CD4-positive, alpha-beta T cell (primary cell): ENCODE data around the gene KLHL17. TPM values are rescaled to one million over a fixed set of nuclear protein-coding genes. Genes with fewer than 3 reads are reported as not detected.

Source experiments
- ATAC-seq: fragments of 200-7000 bp; cut with Tn5 transposase; one replicate; pipeline ENCODE4 v1.10.0; 2022; ENCODE audit warnings: mild to moderate bottlenecking; ENCODE audit not compliant: poor library complexity
- CTCF ChIA-PET: fragments of 350-600 bp; sonication (Branson Sonifier 250); formaldehyde crosslinking; loops from one replicate; lab custom pipeline; 2021; ENCODE audit warnings: antibody characterized with exemption, inconsistent platforms; lab: Charles Lee
- POLR2A ChIA-PET: fragments of 350-600 bp; sonication (Branson Sonifier 250); formaldehyde crosslinking; loops from one replicate; lab custom pipeline; 2021; ENCODE audit warnings: antibody characterized with exemption, inconsistent platforms; lab: Charles Lee
- DNase-seq, 14 experiments: peaks; one replicate each; pipeline ENCODE4 v3.0.0-alpha.2; 2013 to 2020; ENCODE audit warnings: mixed read lengths in 2 of 14
- H3K27ac ChIP-seq, 2 donors: one replicate each; pipeline versions ENCODE4 v1.5.1 to v1.7.0; 2013; ENCODE audit warnings: low read length in 2 of 2, low read depth in 1 of 2, mild to moderate bottlenecking in 1 of 2
- H3K27me3 ChIP-seq, 2 experiments: 1 replicate in 1 of 2; 2 replicates in 1 of 2; pipeline versions ENCODE4 v1.6.1 to v1.7.0; 2013; ENCODE audit warnings: low read length in 2 of 2, control low read depth in 1 of 2, mild to moderate bottlenecking in 1 of 2, moderate library complexity in 1 of 2; ENCODE audit not compliant: insufficient read depth in 2 of 2, control insufficient read depth in 1 of 2
- H3K36me3 ChIP-seq: one replicate; pipeline ENCODE4 v1.6.1; 2013; ENCODE audit warnings: low read length, control low read depth; ENCODE audit not compliant: insufficient read depth
- H3K4me1 ChIP-seq: one replicate; pipeline ENCODE4 v1.6.1; 2013; ENCODE audit warnings: low read length, control low read depth; ENCODE audit not compliant: insufficient read depth
- H3K4me3 ChIP-seq: one replicate; pipeline ENCODE4 v1.5.1; 2013; ENCODE audit warnings: mild to moderate bottlenecking, low read length, moderate library complexity
- H3K9me3 ChIP-seq, 2 experiments: 1 replicate in 1 of 2; 2 replicates in 1 of 2; pipeline versions ENCODE4 v1.6.1 to v1.7.0; 2013; ENCODE audit warnings: low read length in 2 of 2, mild to moderate bottlenecking in 2 of 2, control low read depth in 1 of 2, moderate library complexity in 1 of 2; ENCODE audit not compliant: control insufficient read depth in 1 of 2, insufficient read depth in 1 of 2
- H3K27ac Mint-ChIP-seq: one replicate; pipeline ENCODE4 v1.8.0; 2020; ENCODE audit warnings: mixed read lengths
- H3K27me3 Mint-ChIP-seq: one replicate; pipeline ENCODE4 v1.8.0; 2021; ENCODE audit warnings: mixed read lengths
- H3K36me3 Mint-ChIP-seq: one replicate; pipeline ENCODE4 v1.8.0; 2021; ENCODE audit warnings: low read depth, mixed read lengths
- H3K4me1 Mint-ChIP-seq: one replicate; pipeline ENCODE4 v1.8.0; 2021; ENCODE audit warnings: low read depth, mixed read lengths
- H3K4me3 Mint-ChIP-seq: one replicate; pipeline ENCODE4 v1.8.0; 2020; ENCODE audit warnings: mild to moderate bottlenecking, mixed read lengths
- H3K9me3 Mint-ChIP-seq: one replicate; pipeline ENCODE4 v1.8.0; 2020; ENCODE audit warnings: mixed read lengths
- CTCF ChIP-seq: fragments of 200-600 bp; IDR thresholded peaks from one replicate; pipeline ENCODE4 v1.8.0; 2022; ENCODE audit warnings: antibody characterized with exemption, mild to moderate bottlenecking
- intact Hi-C, 2 experiments: fragments of 100-400 bp; cut with DNase I in 1 of 2; cut with micrococcal nuclease in 1 of 2; formaldehyde crosslinking; loops; one replicate each; pipeline versions ENCODE4 v1.15.1 to v1.9.0; 2023 to 2025; cut with DNase I, micrococcal nuclease
- total RNA-seq, 174 experiments: library from RNA in 2 of 174; stranded (reverse) in 2 of 174; gene quantifications; one replicate each; pipeline ENCODE4 v1.2.3 and lab custom pipeline; 2021 to 2026

KLHL17 gene
- total RNA-seq, 2 experiments from 2014 or later, result 13.9 TPM

DNA sequence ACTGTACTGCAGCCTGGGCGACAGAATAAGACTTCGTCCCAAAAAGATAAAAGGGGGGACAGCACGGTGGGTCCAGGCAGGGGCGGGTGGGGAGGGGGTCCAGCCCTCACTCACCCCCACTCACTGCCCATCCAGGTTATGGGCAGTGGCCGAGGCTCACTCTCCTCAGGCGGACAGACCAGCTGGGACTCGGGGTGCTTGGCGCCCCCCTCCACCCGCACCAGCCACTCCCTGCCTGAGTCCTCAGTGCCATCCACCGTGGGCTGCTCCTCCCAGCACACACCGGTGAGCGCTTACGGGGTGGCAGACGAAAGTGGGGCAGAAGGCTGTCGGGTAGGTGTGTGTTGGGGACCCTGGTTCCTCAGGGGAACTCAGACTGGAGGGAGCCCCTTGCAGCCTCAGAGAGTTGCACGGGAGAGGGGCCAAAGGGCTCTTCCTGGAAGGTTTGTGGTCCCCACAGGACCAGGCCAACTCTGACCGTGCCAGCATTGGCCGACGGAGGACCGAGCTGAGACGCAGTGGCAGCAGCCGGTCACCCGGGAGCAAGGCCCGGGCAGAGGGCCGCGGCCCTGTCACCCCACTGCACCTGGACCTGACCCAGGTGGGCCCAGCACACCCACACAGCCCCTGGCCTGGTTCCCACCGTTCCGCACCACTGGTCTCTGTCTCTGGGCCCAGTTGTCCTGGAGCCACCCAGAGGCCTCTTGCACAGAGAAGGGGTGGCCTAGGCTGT lies 12.5 kb downstream of the KLHL17 start:
- peak in 1 of 14 experiments; percentile 23 for DNase-seq
- no peak for TF ChIP-seq CTCF
- ChIA-PET CTCF (no interaction called here), POLR2A (no interaction called here)
- Mint-ChIP-seq H3K27ac (no peak overlapping the region), H3K4me1 (peaks cover 7% of the 10 kb centered on the region), H3K4me3 (no peak overlapping the region), H3K27me3 (peaks cover 30% of the 10 kb centered on the region), H3K9me3 (no peaks in the 10 kb centered on the region), H3K36me3 (no peaks in the 10 kb centered on the region)
- ATAC-seq, result no peak
- intact Hi-C loops, result no loop called here
- no peak overlapping the region for H3K4me3 ChIP-seq
- H3K27ac ChIP-seq, result no peak overlapping the region
- peaks cover 0 to 15% of the 10 kb centered on the region in 2 experiments for H3K9me3 ChIP-seq
- H3K36me3 ChIP-seq, result no peaks in the 10 kb centered on the region
- H3K27me3 ChIP-seq, result peaks cover 21 to 28% of the 10 kb centered on the region in 2 experiments
- H3K4me1 ChIP-seq, result peaks cover 11% of the 10 kb centered on the region

GRCh38 chr1:973459-974292 lies 13.3 kb downstream of the KLHL17 start:
- no peak for TF ChIP-seq CTCF
- Mint-ChIP-seq H3K4me3 (no peak overlapping the region), H3K36me3 (no peaks in the 10 kb centered on the region), H3K27me3 (peaks cover 28% of the 10 kb centered on the region), H3K4me1 (peaks cover 7% of the 10 kb centered on the region), H3K27ac (no peak overlapping the region), H3K9me3 (no peaks in the 10 kb centered on the region)
- Histone ChIP-seq H3K9me3 (peaks cover 0 to 17% of the 10 kb centered on the region in 2 experiments), H3K27me3 (peaks cover 21 to 28% of the 10 kb centered on the region in 2 experiments), H3K27ac (no peak overlapping the region), H3K4me3 (no peak overlapping the region), H3K4me1 (peaks cover 11% of the 10 kb centered on the region), H3K36me3 (no peaks in the 10 kb centered on the region)
- ATAC-seq (no peak), DNase-seq (peak in 1 of 14 experiments; percentile 19)
- intact Hi-C loops, result no loop called here
- POLR2A ChIA-PET, result no interaction called here
- CTCF ChIA-PET, result no interaction called here

GRCh38 chr1:974293-974640 lies 13.9 kb downstream of the KLHL17 start:
- Histone ChIP-seq H3K27ac (no peak overlapping the region), H3K36me3 (no peaks in the 10 kb centered on the region), H3K27me3 (peaks cover 21 to 28% of the 10 kb centered on the region in 2 experiments), H3K4me3 (no peak overlapping the region), H3K4me1 (peaks cover 11% of the 10 kb centered on the region), H3K9me3 (peaks cover 0 to 18% of the 10 kb centered on the region in 2 experiments)
- POLR2A ChIA-PET, result no interaction called here
- ATAC-seq (no peak), DNase-seq (peak in 1 of 14 experiments; percentile 21)
- Mint-ChIP-seq H3K27ac (no peak overlapping the region), H3K36me3 (no peaks in the 10 kb centered on the region), H3K4me1 (peaks cover 7% of the 10 kb centered on the region), H3K9me3 (no peaks in the 10 kb centered on the region), H3K27me3 (peaks cover 23% of the 10 kb centered on the region), H3K4me3 (no peak overlapping the region)
- CTCF ChIA-PET, result interaction anchor here (0.7 kb wide), 1 partner anchor 70 kb away, joined by 3 read pairs; no protein-coding TSS in a partner anchor
- TF ChIP-seq CTCF, result no peak
- intact Hi-C loops, result no loop called here
